VCaP (cell line): ENCODE measurements around the gene DONSON.

Source experiments
- H3K27ac ChIP-seq: fragments of 450-650 bp; 2 replicates; pipeline ENCODE4 v1.5.1; 2017
- CTCF ChIP-seq: fragments of 450-650 bp; conservative IDR thresholded peaks from 2 replicates; pipeline ENCODE4 v1.5.1; 2017; ENCODE audit warnings: mild to moderate bottlenecking, moderate library complexity

The DONSON gene

GRCh38 chr21:33531007-33531406 lies 57.5 kb downstream of the DONSON start:
- no peak for TF ChIP-seq CTCF
- H3K27ac ChIP-seq, result no peak overlapping the region
